ENCODE measurements around the gene HIF1A. TPM values are rescaled to one million over a fixed set of nuclear protein-coding genes. Genes with fewer than 3 reads are reported as not detected.
"Not testable (repeated sequence)": the region's sequence is repeated elsewhere in the genome, so short reads cannot be mapped to it uniquely, and the experiment has no call there.

The HIF1A gene
- polyA plus RNA-seq, 12 donors, result 47.5 to 182 (median 74.4) TPM; not detected in 1

- no peak for DNase-seq
Observed at GRCh38 chr14:61705017-61705416, 9.7 kb downstream of the HIF1A start.

GRCh38 chr14:61706096-61706690, 10.9 kb downstream of the HIF1A start:
- DNase-seq, result no peak

GRCh38 chr14:61707774-61708173, 12.5 kb downstream of the HIF1A start:
- DNase-seq, result not testable (repeated sequence)

- not testable (repeated sequence) for DNase-seq
Observed at GRCh38 chr14:61708693-61709092, 13.4 kb downstream of the HIF1A start.

GRCh38 chr14:61710853-61711817, 15.8 kb downstream of the HIF1A start:
- DNase-seq, result no peak

GRCh38 chr14:61712137-61712536, 16.8 kb downstream of the HIF1A start:
- no peak for DNase-seq

- no peak for DNase-seq
Observed at GRCh38 chr14:61713724-61714437, 18.6 kb downstream of the HIF1A start.

- no peak for DNase-seq
Observed at GRCh38 chr14:61716956-61717355, 21.6 kb downstream of the HIF1A start.

- no peak for DNase-seq
Observed at GRCh38 chr14:61718039-61718438, 22.7 kb downstream of the HIF1A start.

- no peak for DNase-seq
Observed at GRCh38 chr14:61719344-61720293, 24.3 kb downstream of the HIF1A start.

GRCh38 chr14:61720294-61720661, 25.0 kb downstream of the HIF1A start:
- no peak for DNase-seq

GRCh38 chr14:61720741-61721140, 25.4 kb downstream of the HIF1A start:
- DNase-seq, result no peak

- DNase-seq, result no peak
Observed at GRCh38 chr14:61724133-61724532, 28.8 kb downstream of the HIF1A start.

GRCh38 chr14:61726778-61727658, 31.7 kb downstream of the HIF1A start:
- DNase-seq, result no peak

GRCh38 chr14:61730756-61731373, 35.6 kb downstream of the HIF1A start:
- no peak for DNase-seq

GRCh38 chr14:61733972-61734371, 38.7 kb downstream of the HIF1A start:
- DNase-seq, result no peak

- DNase-seq, result no peak
Observed at GRCh38 chr14:61736751-61737150, 41.4 kb downstream of the HIF1A start.

- no peak for DNase-seq
Observed at GRCh38 chr14:61737915-61738314, 42.6 kb downstream of the HIF1A start.

GRCh38 chr14:61739133-61739532, 43.8 kb downstream of the HIF1A start:
- DNase-seq, result no peak

- DNase-seq, result no peak
Observed at GRCh38 chr14:61742371-61742770, 47.1 kb downstream of the HIF1A start.
